DMS153 treated with DMSO at 0.1 percent for 48 hours (cell line): ENCODE results near the gene THTPA.
A peak's percentile ranks its signal among the peaks of the same experiment; 100 is the strongest.

Experiments
- DNase-seq: peaks from one replicate; lab custom pipeline; 2025; ENCODE audit not compliant: unreplicated experiment; lab: John Stamatoyannopoulos, UW

Gene THTPA

GRCh38 chr14:23555882-23556699, at the start of gene THTPA:
TSS of gene THTPA (plus strand) at chr14:23556271. CDS start at chr14:23556758, 487 bp downstream.
- peak; percentile 85 for DNase-seq

GRCh38 chr14:23512156-23512555, 43.9 kb upstream of the THTPA start:
- peak; percentile 61 for DNase-seq

- peak; percentile 54 for DNase-seq
Observed at GRCh38 chr14:23513005-23513817, 42.9 kb upstream of the THTPA start.

GRCh38 chr14:23513818-23514643, 42.0 kb upstream of the THTPA start:
- no peak for DNase-seq

GRCh38 chr14:23514644-23514957, 41.5 kb upstream of the THTPA start:
- DNase-seq: no peak

GRCh38 chr14:23517650-23518326, 38.3 kb upstream of the THTPA start:
- no peak for DNase-seq

GRCh38 chr14:23518709-23519108, 37.4 kb upstream of the THTPA start:
- DNase-seq: no peak

- DNase-seq: no peak
Observed at GRCh38 chr14:23520899-23521533, 35.1 kb upstream of the THTPA start.

- DNase-seq: no peak
Observed at GRCh38 chr14:23521785-23522640, 34.1 kb upstream of the THTPA start.

- no peak for DNase-seq
Observed at GRCh38 chr14:23522643-23523198, 33.4 kb upstream of the THTPA start.

GRCh38 chr14:23523229-23524016, 32.6 kb upstream of the THTPA start:
- no peak for DNase-seq

GRCh38 chr14:23524954-23525353, 31.1 kb upstream of the THTPA start:
- DNase-seq: no peak

- no peak for DNase-seq
Observed at GRCh38 chr14:23525611-23526010, 30.5 kb upstream of the THTPA start.

GRCh38 chr14:23528555-23528954, 27.5 kb upstream of the THTPA start:
- DNase-seq: no peak

- no peak for DNase-seq
Observed at GRCh38 chr14:23529016-23529415, 27.1 kb upstream of the THTPA start.

- no peak for DNase-seq
Observed at GRCh38 chr14:23530375-23531055, 25.6 kb upstream of the THTPA start.

GRCh38 chr14:23531391-23531790, 24.7 kb upstream of the THTPA start:
- DNase-seq: no peak

- no peak for DNase-seq
Observed at GRCh38 chr14:23532658-23533057, 23.4 kb upstream of the THTPA start.
